SK-N-SH treated with all-trans-retinoic acid at 6 μM for 48 hours (cell line): ENCODE results near the gene CASP2.

ENCODE experiments used
- ATAC-seq: fragments of 200-7000 bp; cut with Tn5 transposase; 3 replicates; pipeline ENCODE4 v1.9.1; 2020; ENCODE audit warnings: mild to moderate bottlenecking, moderate library complexity
- ARNTL ChIP-seq: fragments of 450-650 bp; formaldehyde crosslinking; IDR thresholded peaks from 2 replicates; pipeline ENCODE4 v1.5.0; 2020; ENCODE audit warnings: low read depth, mild to moderate bottlenecking, moderate library complexity, borderline replicate concordance
- BACH2 ChIP-seq: fragments of 250-450 bp; sonication (Bioruptor Pico); IDR thresholded peaks from 2 replicates; pipeline ENCODE4 v1.9.0; 2021; ENCODE audit warnings: mild to moderate bottlenecking, borderline replicate concordance
- CREB5 ChIP-seq: fragments of 250-450 bp; sonication (Bioruptor Pico); IDR thresholded peaks from 2 replicates; pipeline ENCODE4 v1.5.1; 2020; ENCODE audit warnings: low read depth, mild to moderate bottlenecking, moderate library complexity
- CSDC2 ChIP-seq: fragments of 250-450 bp; sonication (Bioruptor Pico); IDR thresholded peaks from 2 replicates; pipeline ENCODE4 v1.5.0; 2020; ENCODE audit warnings: mild to moderate bottlenecking, moderate library complexity
- POU6F1 ChIP-seq: fragments of 250-450 bp; sonication (Bioruptor Pico); IDR thresholded peaks from 2 replicates; pipeline ENCODE4 v1.8.0; 2021; ENCODE audit warnings: low read depth, mild to moderate bottlenecking, moderate library complexity, borderline replicate concordance
- RARB ChIP-seq: fragments of 250-450 bp; sonication (Bioruptor Pico); IDR thresholded peaks from 2 replicates; pipeline ENCODE4 v1.8.0; 2021; ENCODE audit warnings: mild to moderate bottlenecking, moderate library complexity
- TCF4 ChIP-seq: fragments of 250-450 bp; sonication (Bioruptor Pico); IDR thresholded peaks from 2 replicates; pipeline ENCODE4 v1.8.0; 2021; ENCODE audit warnings: mild to moderate bottlenecking, moderate library complexity, borderline replicate concordance
- ZNF565 ChIP-seq: fragments of 450-650 bp; formaldehyde crosslinking; conservative IDR thresholded peaks from 2 replicates; pipeline ENCODE4 v1.5.0; 2020; ENCODE audit warnings: low read depth, mild to moderate bottlenecking, moderate library complexity
- ZNF8 ChIP-seq: fragments of 450-650 bp; formaldehyde crosslinking; IDR thresholded peaks from 2 replicates; pipeline ENCODE4 v1.5.0; 2020; ENCODE audit warnings: mild to moderate bottlenecking, moderate library complexity
- TF ChIP-seq, protein P1 (sequence below): fragments of 250-450 bp; sonication (Bioruptor Pico); IDR thresholded peaks from 2 replicates; pipeline ENCODE4 v1.8.0; 2020; ENCODE audit warnings: mild to moderate bottlenecking, moderate library complexity, borderline replicate concordance
- TF ChIP-seq, protein P2 (sequence below): fragments of 250-450 bp; sonication (Bioruptor Pico); IDR thresholded peaks from 2 replicates; pipeline ENCODE4 v1.5.1; 2021; ENCODE audit warnings: mild to moderate bottlenecking, moderate library complexity
- TF ChIP-seq, protein P3 (sequence below): fragments of 250-450 bp; sonication (Bioruptor Pico); IDR thresholded peaks from 2 replicates; pipeline ENCODE4 v1.5.0; 2020; ENCODE audit warnings: mild to moderate bottlenecking, moderate library complexity

The CASP2 gene

DNA sequence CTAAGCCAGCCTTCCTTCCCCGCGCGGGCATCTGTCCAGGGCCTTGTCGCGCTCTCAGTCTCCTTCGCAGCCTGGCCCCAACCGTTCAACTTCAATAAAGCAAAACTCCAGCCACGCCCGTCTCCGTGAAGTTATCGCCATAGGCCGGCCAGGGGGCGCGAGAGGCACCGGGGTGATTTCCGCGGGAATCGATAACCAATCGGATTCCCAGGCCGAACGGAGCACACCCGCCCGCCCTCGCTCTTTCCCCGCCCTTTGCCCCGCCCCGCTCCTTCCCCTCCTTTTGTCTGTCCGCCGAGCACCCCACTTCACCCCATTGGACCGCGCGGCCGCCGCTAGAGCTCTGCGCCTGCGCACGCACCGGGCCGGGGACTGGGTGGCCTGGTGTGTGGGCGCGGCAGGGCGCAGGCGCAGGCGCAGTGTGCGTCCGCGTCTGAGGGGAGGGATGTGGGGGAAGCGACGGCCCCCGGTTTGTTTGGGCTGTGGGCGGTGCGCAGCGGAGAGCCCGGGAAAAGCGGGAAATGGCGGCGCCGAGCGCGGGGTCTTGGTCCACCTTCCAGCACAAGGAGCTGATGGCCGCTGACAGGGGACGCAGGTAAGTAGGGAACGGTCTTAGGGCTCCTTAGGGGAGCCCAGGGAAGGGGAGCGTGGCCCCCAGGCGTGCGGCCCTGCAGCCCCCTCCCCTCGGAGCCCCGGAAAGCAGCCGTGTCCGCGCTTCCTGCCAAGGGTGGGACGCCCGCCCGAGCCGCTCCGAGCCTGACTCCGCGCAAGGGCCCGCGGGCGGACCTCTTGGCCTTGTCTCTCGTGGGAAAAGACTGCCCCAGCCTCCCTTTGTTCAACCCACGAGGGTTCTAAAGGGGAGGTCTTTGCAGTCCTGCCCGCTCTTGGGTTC lies at the start of gene CASP2:
Gene CASP2, plus strand, starts transcription at position 417 of the 892 bp plus-strand sequence. Its CDS starts 105 bp downstream, at position 522.
- peak; percentile 90 for ATAC-seq
- TF ChIP-seq, protein P1, sequence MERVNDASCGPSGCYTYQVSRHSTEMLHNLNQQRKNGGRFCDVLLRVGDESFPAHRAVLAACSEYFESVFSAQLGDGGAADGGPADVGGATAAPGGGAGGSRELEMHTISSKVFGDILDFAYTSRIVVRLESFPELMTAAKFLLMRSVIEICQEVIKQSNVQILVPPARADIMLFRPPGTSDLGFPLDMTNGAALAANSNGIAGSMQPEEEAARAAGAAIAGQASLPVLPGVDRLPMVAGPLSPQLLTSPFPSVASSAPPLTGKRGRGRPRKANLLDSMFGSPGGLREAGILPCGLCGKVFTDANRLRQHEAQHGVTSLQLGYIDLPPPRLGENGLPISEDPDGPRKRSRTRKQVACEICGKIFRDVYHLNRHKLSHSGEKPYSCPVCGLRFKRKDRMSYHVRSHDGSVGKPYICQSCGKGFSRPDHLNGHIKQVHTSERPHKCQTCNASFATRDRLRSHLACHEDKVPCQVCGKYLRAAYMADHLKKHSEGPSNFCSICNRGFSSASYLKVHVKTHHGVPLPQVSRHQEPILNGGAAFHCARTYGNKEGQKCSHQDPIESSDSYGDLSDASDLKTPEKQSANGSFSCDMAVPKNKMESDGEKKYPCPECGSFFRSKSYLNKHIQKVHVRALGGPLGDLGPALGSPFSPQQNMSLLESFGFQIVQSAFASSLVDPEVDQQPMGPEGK (CRISPR knock-in tag), result peak; percentile 74; the same call in 1 of the 2 replicates
- 0 out of 2 replicates have a peak, but pooled peaks have one; percentile 29 for TF ChIP-seq CSDC2
- no peak for TF ChIP-seq ZNF565 (CRISPR knock-in tag)
- TF ChIP-seq BACH2 (CRISPR knock-in tag), result no peak
- TF ChIP-seq ZNF8 (CRISPR knock-in tag), result 0 out of 2 replicates have a peak, but pooled peaks have one; percentile 26
- 0 out of 2 replicates have a peak, but pooled peaks have one; percentile 48 for TF ChIP-seq POU6F1 (CRISPR knock-in tag)

- ATAC-seq, result no peak
- no peak for TF ChIP-seq TCF4 (CRISPR knock-in tag)
- TF ChIP-seq, protein P2, sequence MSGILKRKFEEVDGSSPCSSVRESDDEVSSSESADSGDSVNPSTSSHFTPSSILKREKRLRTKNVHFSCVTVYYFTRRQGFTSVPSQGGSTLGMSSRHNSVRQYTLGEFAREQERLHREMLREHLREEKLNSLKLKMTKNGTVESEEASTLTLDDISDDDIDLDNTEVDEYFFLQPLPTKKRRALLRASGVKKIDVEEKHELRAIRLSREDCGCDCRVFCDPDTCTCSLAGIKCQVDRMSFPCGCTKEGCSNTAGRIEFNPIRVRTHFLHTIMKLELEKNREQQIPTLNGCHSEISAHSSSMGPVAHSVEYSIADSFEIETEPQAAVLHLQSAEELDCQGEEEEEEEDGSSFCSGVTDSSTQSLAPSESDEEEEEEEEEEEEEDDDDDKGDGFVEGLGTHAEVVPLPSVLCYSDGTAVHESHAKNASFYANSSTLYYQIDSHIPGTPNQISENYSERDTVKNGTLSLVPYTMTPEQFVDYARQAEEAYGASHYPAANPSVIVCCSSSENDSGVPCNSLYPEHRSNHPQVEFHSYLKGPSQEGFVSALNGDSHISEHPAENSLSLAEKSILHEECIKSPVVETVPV (CRISPR knock-in tag), result no peak
- no peak for TF ChIP-seq CREB5
- no peak for TF ChIP-seq BACH2 (CRISPR knock-in tag)
- TF ChIP-seq ZNF565 (CRISPR knock-in tag), result no peak
- TF ChIP-seq, protein P1 (CRISPR knock-in tag), result no peak
- no peak for TF ChIP-seq CSDC2
- TF ChIP-seq ARNTL (CRISPR knock-in tag), result no peak
- no peak for TF ChIP-seq RARB (CRISPR knock-in tag)
- no peak for TF ChIP-seq POU6F1 (CRISPR knock-in tag)
- TF ChIP-seq, protein P3, sequence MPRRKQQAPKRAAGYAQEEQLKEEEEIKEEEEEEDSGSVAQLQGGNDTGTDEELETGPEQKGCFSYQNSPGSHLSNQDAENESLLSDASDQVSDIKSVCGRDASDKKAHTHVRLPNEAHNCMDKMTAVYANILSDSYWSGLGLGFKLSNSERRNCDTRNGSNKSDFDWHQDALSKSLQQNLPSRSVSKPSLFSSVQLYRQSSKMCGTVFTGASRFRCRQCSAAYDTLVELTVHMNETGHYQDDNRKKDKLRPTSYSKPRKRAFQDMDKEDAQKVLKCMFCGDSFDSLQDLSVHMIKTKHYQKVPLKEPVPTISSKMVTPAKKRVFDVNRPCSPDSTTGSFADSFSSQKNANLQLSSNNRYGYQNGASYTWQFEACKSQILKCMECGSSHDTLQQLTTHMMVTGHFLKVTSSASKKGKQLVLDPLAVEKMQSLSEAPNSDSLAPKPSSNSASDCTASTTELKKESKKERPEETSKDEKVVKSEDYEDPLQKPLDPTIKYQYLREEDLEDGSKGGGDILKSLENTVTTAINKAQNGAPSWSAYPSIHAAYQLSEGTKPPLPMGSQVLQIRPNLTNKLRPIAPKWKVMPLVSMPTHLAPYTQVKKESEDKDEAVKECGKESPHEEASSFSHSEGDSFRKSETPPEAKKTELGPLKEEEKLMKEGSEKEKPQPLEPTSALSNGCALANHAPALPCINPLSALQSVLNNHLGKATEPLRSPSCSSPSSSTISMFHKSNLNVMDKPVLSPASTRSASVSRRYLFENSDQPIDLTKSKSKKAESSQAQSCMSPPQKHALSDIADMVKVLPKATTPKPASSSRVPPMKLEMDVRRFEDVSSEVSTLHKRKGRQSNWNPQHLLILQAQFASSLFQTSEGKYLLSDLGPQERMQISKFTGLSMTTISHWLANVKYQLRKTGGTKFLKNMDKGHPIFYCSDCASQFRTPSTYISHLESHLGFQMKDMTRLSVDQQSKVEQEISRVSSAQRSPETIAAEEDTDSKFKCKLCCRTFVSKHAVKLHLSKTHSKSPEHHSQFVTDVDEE (CRISPR knock-in tag), result no peak
Observed at GRCh38 chr7:143239813-143240212, 48.3 kb upstream of the CASP2 start.
